Measurements from ENCODE around the gene PRDM2. TPM values are rescaled to one million over a fixed set of nuclear protein-coding genes. Genes with fewer than 3 reads are reported as not detected.
A peak's percentile ranks its signal among the peaks of the same experiment; 100 is the strongest.

Gene PRDM2
- polyA plus RNA-seq, 3 donors = 4.1 to 22.5 (median 7.6) TPM

DNA sequence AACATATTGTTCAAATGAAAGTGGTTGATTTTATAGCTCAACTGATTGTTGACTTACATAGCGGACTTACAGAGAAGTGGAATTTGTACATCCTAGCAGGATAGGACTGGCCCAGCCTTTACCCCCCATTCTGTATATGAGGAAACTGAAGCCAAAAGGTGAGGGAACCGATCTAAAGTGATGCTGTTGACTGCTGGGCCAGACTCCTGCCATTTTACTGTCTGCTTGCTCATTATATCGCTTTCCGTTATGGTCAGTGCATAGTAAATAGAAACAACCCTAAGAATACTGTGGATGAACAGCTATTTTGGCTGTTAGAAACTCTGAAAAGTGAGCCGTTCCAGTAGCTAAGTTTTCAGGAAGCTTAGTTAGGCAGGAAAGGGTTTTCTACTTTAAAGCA lies 31.9 kb downstream of the PRDM2 start:
- H3K9me3 ChIP-seq (replicated peaks in 1 of 2; ENCODE audit: control insufficient read depth in 1 of 2, insufficient read depth in 1 of 2, low read length in 2 of 2) = no peaks in the 10 kb centered on the region
- H3K27ac ChIP-seq (ENCODE audit: low read depth in 1 of 2, low read length in 2 of 2) = peak overlapping the region in 1 of 2 donors; percentile 71
- no peak overlapping the region for H3K9ac ChIP-seq (ENCODE audit: insufficient read depth, low read length, poor library complexity, severe bottlenecking)
- peaks cover 25 to 37% of the 10 kb centered on the region in 2 donors for H3K4me1 ChIP-seq (ENCODE audit: control insufficient read depth in 1 of 2, insufficient read depth in 2 of 2, low read length in 2 of 2)
- no peak overlapping the region for H3K4me2 ChIP-seq (replicated peaks; ENCODE audit: extremely low read depth, low read length, poor library complexity, severe bottlenecking)
- no peaks in the 10 kb centered on the region for H3K27me3 ChIP-seq (ENCODE audit: control insufficient read depth in 2 of 2, insufficient read depth in 2 of 2, low read length in 2 of 2)
- no CpG with 5 or more reads among the region's 5 CpGs for WGBS (ENCODE audit: insufficient coverage)
- TF ChIP-seq, protein P1, sequence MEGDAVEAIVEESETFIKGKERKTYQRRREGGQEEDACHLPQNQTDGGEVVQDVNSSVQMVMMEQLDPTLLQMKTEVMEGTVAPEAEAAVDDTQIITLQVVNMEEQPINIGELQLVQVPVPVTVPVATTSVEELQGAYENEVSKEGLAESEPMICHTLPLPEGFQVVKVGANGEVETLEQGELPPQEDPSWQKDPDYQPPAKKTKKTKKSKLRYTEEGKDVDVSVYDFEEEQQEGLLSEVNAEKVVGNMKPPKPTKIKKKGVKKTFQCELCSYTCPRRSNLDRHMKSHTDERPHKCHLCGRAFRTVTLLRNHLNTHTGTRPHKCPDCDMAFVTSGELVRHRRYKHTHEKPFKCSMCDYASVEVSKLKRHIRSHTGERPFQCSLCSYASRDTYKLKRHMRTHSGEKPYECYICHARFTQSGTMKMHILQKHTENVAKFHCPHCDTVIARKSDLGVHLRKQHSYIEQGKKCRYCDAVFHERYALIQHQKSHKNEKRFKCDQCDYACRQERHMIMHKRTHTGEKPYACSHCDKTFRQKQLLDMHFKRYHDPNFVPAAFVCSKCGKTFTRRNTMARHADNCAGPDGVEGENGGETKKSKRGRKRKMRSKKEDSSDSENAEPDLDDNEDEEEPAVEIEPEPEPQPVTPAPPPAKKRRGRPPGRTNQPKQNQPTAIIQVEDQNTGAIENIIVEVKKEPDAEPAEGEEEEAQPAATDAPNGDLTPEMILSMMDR (IDR thresholded peaks at IDR 0.05) = no peak
- H3K79me2 ChIP-seq (ENCODE audit: insufficient read depth, low read length) = peaks cover 18% of the 10 kb centered on the region
- no peaks in the 10 kb centered on the region for H4K20me1 ChIP-seq (ENCODE audit: insufficient read depth, low read length)
- Mint-ChIP-seq H3K9me3 (no peaks in the 10 kb centered on the region), H3K27me3 (ENCODE audit: low read depth in 3 of 3) (peaks cover 0 to 2% (median 2%) of the 10 kb centered on the region in 3 donors), H3K4me1 (peaks cover 37% of the 10 kb centered on the region), H3K4me3 (no peak overlapping the region), H3K36me3 (peaks cover 8 to 15% of the 10 kb centered on the region in 2 donors), H3K27ac (peak overlapping the region in 2 of 7 donors; percentile 34 to 61)
- no peak overlapping the region for H3K4me3 ChIP-seq (replicated peaks in 1 of 3; ENCODE audit: low read depth in 2 of 3, low read length in 3 of 3)
- intact Hi-C loops (cut with micrococcal nuclease) = no loop called here
- peaks cover 0 to 6% of the 10 kb centered on the region in 2 donors for H3K36me3 ChIP-seq (replicated peaks in 1 of 2; ENCODE audit: control insufficient read depth in 1 of 2, insufficient read depth in 2 of 2, low read length in 2 of 2)
- DNase-seq = no peak
- H2AFZ ChIP-seq (ENCODE audit: insufficient read depth, low read depth, low read length, poor library complexity, severe bottlenecking) = no peak overlapping the region

DNA sequence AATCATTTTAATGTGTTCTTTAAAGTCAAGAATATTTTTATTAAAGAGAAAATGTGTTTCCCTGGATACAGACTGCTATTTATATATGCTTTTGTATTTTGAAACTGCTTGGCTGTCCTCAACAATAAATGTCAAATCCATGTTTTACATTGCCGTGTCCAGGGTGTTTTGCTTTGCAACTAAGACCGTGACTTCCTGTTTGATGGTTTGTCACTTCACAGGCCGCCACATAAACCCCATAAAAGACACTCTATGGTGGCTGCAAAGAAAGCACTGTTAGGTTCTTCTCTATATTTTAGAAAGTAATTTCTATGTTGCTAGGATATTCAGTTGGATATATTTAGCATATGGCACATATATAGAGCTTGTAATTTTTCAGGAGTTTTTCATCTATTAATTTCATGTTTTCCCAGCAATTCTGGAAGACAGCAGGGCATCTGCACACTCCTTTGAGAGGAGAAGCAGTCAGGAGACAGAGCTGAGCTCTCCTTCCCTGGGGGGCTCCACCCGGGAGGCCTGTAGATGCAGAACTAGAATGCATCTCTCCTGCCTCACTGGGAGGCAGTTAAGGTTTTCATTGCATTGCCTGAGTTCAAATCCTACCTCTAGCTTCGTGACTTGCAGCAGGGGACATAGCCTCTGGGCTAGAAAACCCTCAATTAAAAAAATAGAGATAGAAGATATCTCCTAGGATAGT lies 33.1 kb downstream of the PRDM2 start:
- Histone ChIP-seq H3K4me2 (replicated peaks; ENCODE audit: extremely low read depth, low read length, poor library complexity, severe bottlenecking) (no peak overlapping the region), H2AFZ (ENCODE audit: insufficient read depth, low read depth, low read length, poor library complexity, severe bottlenecking) (peak overlapping the region; percentile 12), H3K79me2 (ENCODE audit: insufficient read depth, low read length) (peaks cover 11% of the 10 kb centered on the region), H3K27ac (ENCODE audit: low read depth in 1 of 2, low read length in 2 of 2) (peak overlapping the region in 1 of 2 donors; percentile 24), H4K20me1 (ENCODE audit: insufficient read depth, low read length) (no peaks in the 10 kb centered on the region), H3K4me1 (ENCODE audit: control insufficient read depth in 1 of 2, insufficient read depth in 2 of 2, low read length in 2 of 2) (peaks cover 25 to 37% of the 10 kb centered on the region in 2 donors), H3K36me3 (replicated peaks in 1 of 2; ENCODE audit: control insufficient read depth in 1 of 2, insufficient read depth in 2 of 2, low read length in 2 of 2) (peaks cover 0 to 6% of the 10 kb centered on the region in 2 donors), H3K4me3 (replicated peaks in 1 of 3; ENCODE audit: low read depth in 2 of 3, low read length in 3 of 3) (no peak overlapping the region), H3K9me3 (replicated peaks in 1 of 2; ENCODE audit: control insufficient read depth in 1 of 2, insufficient read depth in 1 of 2, low read length in 2 of 2) (no peaks in the 10 kb centered on the region), H3K9ac (ENCODE audit: insufficient read depth, low read length, poor library complexity, severe bottlenecking) (no peak overlapping the region), H3K27me3 (ENCODE audit: control insufficient read depth in 2 of 2, insufficient read depth in 2 of 2, low read length in 2 of 2) (no peaks in the 10 kb centered on the region)
- TF ChIP-seq, protein P1 (IDR thresholded peaks at IDR 0.05) = no peak
- H3K36me3 Mint-ChIP-seq = peaks cover 9 to 14% of the 10 kb centered on the region in 2 donors
- peaks cover 0 to 2% (median 0%) of the 10 kb centered on the region in 3 donors for H3K27me3 Mint-ChIP-seq (ENCODE audit: low read depth in 3 of 3)
- intact Hi-C loops (cut with micrococcal nuclease) = no loop called here
- no peak overlapping the region for H3K4me3 Mint-ChIP-seq
- WGBS (ENCODE audit: insufficient coverage) = 0% methylated on average over 1 of the region's 5 CpGs
- H3K27ac Mint-ChIP-seq = peak overlapping the region in 4 of 7 donors; percentile 18 to 73 (median 21)
- peaks cover 37% of the 10 kb centered on the region for H3K4me1 Mint-ChIP-seq
- no peaks in the 10 kb centered on the region for H3K9me3 Mint-ChIP-seq
- peak in 2 of 3 donors; percentile 34 to 40 for DNase-seq

Measured in CD14-positive monocyte (primary cell).